Breast epithelium (tissue), 3 donors: ENCODE measurements around the gene MIOS.

Source experiments
- POLR2A ChIP-seq: fragments of 450-650 bp; IDR thresholded peaks from one replicate; pipeline ENCODE4 v1.6.1; 2016; ENCODE audit warnings: antibody characterized with exemption, mild to moderate bottlenecking, moderate library complexity
- POLR2AphosphoS5 ChIP-seq, 3 donors: sonication (generic); formaldehyde crosslinking; IDR thresholded peaks; one replicate each; pipeline ENCODE4 v1.6.1; 2017; ENCODE audit warnings: antibody characterized with exemption in 3 of 3
- TF ChIP-seq, protein P1 (sequence below), 3 donors: fragments of 450-650 bp; IDR thresholded peaks; one replicate each; pipeline ENCODE4 v1.5.1; 2016 to 2017; ENCODE audit warnings: antibody characterized with exemption in 3 of 3, mild to moderate bottlenecking in 3 of 3, moderate library complexity in 3 of 3

- TF ChIP-seq, protein P1, sequence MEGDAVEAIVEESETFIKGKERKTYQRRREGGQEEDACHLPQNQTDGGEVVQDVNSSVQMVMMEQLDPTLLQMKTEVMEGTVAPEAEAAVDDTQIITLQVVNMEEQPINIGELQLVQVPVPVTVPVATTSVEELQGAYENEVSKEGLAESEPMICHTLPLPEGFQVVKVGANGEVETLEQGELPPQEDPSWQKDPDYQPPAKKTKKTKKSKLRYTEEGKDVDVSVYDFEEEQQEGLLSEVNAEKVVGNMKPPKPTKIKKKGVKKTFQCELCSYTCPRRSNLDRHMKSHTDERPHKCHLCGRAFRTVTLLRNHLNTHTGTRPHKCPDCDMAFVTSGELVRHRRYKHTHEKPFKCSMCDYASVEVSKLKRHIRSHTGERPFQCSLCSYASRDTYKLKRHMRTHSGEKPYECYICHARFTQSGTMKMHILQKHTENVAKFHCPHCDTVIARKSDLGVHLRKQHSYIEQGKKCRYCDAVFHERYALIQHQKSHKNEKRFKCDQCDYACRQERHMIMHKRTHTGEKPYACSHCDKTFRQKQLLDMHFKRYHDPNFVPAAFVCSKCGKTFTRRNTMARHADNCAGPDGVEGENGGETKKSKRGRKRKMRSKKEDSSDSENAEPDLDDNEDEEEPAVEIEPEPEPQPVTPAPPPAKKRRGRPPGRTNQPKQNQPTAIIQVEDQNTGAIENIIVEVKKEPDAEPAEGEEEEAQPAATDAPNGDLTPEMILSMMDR (IDR thresholded peaks at IDR 0.05) = no peak
- TF ChIP-seq POLR2A = no peak
- TF ChIP-seq POLR2AphosphoS5 (IDR thresholded peaks at IDR 0.05) = no peak
Observed at GRCh38 chr7:7579638-7580037, 13.0 kb downstream of the MIOS start.
